Measurements from ENCODE around the gene HTRA3.

The HTRA3 gene

DNA sequence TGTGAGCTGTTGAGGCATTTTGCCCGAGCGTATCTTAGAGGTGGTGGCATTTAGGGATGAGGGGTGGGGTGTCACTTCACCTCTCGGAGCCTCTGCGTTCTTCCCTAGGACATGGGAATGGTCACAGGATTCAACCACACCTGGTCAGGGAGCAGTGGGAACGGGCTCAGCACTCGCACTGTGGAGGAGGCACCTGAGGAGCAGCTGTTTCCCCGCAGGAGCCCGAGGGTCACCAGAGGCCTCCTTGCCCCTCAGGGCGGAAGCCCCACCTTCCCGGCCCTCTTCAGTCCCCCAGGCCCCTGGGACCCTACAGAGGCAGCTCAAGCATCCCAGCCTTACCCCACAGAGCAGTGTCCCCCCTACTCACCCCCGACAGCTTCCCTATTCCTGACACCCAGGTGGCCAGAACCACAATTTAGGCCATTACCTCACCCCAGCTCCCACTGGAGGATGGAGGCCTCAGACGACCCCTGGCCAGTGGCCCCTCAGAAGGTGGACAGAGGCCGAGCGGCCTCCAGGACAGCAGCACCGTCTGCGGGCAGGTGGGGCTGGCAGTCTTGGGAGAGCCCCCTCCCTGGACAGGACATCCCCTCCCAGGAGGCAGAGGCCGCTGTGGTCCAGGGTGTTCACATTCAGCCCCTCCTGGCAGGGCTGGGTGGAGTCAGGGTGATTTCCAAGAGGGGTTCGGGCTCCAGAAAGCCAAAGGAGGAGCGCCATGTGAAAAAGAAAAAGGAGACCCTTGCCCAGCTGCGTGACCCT lies 4.2 kb upstream of the HTRA3 start:
- no peak for DNase-seq (ENCODE audit: extremely low read depth in 1 of 2, low read depth in 1 of 2)

DNA sequence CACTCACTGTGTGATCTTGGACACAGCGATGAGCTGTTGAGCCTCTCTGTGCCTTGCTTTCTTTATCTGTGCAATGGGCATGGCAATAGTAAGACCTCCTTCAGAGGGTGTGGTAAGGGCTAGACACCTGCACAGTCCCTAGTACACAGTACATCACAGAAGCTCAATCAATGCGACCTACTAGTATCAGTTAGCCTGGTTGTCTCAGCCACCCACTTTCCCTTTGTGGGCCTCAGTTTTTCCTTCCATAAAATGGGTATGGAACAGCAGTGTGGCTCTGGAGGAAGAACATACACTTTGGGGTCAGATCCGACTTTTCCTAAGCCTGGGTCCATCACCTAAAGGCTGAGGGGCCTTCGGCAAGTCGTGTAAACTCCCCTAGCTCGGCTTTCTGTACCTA lies 3.5 kb upstream of the HTRA3 start:
- no peak for DNase-seq (ENCODE audit: extremely low read depth in 1 of 2, low read depth in 1 of 2)

DNA sequence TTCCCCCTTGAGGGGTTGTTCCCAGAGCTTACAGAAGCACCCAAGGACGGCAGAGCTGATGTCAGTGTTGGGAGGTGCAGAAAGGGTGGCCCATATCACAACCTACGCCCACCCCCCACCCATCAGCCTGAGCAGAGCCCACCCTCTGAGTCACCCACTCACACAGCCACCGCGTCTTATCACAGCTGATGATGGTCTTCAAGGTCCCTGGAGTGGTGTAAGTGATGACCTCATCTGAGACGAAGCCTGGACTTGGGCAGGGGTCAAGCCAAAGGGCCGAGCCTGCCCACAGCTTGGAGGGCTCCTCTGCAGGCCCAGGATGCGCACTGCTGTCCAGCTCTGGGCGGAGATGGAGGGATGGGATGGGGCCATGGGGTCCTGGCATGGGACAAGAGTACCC lies 3.0 kb upstream of the HTRA3 start:
- no peak for DNase-seq (ENCODE audit: extremely low read depth in 1 of 2, low read depth in 1 of 2)

DNA sequence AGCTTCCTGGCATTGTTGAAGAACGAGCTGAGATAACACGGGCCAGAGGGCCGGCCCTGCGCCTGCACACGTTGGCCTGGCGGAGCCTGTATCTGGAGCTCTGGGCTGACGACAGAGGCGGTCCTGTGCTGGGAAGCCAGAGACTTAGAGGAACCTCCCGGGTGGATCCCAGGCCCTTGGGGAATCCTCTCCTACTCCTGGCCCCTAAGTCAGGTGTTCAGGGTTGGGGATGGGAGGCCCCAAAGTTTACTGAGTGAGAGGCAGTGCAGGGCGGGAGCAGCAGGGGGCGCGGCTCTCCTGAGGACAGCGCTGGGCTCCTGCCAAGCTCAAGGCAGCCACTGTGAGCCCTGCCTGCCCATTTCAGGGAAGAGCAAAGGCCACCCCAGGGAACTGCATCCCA lies 2.5 kb upstream of the HTRA3 start:
- no peak for DNase-seq (ENCODE audit: extremely low read depth in 1 of 2, low read depth in 1 of 2)

DNA sequence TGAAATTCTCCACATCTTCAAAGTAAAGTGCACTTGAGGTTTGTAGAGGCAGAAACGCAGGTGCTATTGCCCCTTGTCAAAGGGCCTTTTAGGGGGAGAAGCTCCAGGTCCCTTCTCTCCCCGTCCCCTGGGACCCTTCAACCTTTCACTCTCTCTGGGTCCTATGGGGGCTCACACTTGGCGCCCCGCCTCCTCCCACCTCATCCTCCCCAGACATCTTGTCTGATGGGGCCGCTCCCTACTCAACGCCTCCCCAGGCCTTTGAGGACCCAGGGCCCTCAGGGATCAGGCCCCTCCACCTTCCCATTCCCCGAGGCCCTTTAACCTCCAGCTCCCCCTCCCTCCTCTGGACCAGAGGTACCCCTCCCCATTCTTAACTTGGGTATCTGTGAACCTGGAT lies 1.3 kb upstream of the HTRA3 start:
- no peak for DNase-seq (ENCODE audit: extremely low read depth in 1 of 2, low read depth in 1 of 2)

DNA sequence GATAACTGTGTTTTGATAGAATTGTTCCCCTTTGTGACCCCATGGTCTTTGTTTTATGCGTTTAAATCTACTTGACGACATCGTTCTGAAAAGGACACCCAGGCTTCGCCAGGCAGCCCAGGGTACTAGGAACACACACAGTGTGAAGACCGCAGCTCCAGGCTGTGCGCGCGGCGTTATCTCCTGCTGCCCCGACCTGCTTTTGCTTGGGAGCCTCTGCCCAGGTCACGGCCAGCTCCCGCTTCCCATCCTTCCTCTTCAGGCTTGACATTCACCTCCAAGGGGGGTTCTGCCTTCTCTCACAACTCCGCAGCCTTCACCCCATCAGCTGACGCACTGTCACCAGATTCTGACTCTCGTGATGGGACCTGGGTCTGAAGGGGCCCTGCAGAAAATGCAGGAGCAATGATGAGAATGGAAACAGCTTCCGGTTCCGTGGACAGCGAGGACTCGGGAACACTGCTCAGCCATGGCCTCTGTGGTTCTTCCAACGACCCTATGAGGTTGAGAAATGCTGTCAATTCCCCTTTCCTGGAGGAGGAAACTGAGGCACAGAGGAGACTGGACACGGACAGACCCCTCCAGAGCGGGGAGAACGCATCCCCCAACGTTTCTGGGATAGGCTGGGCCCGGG lies 536 bp upstream of the HTRA3 start:
- no peak for DNase-seq (ENCODE audit: extremely low read depth in 1 of 2, low read depth in 1 of 2)

DNA sequence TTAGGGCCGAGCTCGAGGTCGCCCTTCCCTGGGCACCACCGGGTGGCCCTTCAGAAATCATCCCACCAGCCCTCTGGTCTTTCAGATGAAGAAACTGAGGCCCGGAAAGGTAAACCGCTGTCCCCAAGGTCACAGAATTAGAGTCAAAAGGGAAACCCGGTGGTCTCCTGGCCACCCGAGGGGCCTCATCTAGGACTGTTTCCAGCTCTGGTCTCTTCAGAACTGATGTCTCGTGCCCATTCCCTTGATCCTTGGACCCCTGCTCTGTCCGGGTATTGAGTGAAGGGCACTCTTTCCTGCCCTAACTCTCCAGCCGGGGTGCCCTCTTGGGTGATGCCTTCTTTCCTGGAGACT lies 841 bp downstream of the HTRA3 start:
- DNase-seq (ENCODE audit: extremely low read depth in 1 of 2, low read depth in 1 of 2), result no peak

DNA sequence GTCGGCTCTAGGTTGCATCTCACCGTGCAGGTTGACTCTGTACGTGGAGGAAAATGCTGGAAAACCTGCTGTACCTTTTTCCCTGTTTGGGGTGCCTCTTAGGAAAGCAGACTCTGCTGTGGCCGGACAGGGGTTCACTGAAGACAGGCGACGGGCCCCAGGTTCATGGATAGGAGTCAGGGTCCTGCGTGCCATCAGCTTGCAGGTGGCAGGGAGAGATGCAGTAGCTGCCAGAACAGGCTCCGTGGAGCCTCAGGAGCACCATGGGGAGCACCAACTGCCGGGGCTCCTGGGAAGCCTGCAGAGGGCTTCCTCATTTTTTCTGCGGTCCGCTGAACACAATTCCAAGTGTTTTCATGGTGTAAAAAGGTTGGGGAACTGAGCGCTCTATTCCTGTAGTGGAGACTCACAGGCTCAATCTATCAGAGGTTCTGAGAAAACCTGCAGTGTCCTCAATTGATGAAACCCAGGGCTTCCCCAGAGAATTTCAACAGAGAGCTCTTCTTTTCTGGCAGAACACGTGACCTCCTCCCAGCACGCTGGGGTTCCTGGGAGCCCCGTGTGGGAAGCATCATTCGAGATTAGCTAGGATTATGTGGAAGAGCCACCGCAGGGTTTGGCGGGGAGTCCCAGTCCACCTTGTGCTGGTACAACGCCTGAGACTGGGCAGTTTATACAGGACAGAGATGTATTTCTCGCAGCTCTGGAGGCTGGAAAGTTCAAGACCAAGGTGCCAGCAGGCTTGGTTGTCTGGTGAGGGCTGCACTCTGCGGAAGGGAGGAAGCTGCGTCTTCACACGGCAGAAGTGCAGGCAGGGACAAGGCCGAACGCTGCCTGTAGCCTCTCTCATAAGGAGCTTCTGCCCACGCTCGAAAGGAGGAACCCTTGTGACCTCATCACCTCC lies 1.6 kb downstream of the HTRA3 start:
- no peak for DNase-seq (ENCODE audit: extremely low read depth in 1 of 2, low read depth in 1 of 2)

DNA sequence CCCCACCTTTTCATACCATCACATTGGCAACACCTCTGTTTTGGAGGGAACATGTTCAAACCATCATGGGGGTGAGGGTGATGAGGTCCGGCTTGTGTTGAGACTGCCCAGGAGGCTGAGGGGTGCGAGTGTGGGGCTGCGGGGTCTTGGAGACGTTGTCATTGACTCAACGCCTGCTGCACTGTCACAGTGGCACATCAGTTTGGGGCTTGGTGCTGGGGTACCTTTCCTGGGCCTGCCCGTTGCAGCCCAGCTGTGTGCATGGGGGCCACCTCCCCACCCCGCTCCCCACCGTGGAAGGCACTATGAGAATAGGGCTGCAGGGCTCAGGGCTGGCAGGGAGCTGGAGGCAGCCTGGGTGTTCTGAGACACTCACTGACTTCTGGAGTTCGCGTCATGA lies 2.3 kb downstream of the HTRA3 start:
- DNase-seq (ENCODE audit: extremely low read depth in 1 of 2, low read depth in 1 of 2), result no peak

DNA sequence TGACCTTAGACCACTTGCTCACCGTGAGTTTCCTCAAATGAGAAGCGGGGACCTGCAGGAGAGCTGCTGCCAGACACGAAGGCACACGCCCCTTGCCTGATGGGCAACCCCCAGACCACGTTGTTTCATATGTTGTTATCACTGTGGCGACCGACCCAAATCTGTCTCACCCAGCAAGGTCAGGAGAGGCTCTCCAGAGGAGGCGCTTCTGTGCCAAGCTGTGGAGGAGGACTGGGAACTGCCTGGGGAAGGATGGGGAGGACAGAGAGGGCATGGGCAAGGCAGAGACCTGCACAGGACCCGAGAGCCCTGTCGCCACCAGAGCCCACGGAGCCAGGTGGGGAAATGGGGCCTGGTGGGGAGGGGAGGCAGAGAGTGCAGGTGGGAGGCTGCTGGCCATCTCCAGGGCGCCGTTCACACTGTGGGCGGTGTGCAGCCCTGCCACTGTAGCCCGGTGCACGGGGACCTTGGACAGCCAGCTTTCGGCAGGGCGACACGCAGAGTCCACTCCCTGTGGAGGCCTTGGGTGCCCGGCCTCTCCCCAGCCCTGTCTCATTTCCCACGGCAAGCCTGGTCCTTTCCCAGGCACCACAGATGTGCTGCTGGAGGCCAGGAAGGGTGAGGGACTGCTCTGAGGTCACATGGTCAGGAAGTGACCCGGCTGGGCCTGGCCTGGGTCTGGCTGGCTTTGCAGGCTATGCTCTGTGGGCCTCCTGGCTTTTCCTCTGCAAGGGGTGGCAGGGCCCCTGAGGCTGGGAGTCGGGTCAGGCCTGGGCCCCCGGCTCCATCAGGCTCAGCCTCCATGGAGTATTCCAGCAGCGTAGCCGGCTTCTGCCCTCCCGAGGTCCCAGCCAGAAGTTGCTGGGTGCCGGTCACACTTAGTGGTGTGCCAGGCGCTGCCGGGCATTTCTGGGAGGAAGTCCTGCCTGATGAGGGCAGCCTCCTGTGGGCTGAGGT lies 3.2 kb downstream of the HTRA3 start:
- no peak for DNase-seq (ENCODE audit: extremely low read depth in 1 of 2, low read depth in 1 of 2)

DNA sequence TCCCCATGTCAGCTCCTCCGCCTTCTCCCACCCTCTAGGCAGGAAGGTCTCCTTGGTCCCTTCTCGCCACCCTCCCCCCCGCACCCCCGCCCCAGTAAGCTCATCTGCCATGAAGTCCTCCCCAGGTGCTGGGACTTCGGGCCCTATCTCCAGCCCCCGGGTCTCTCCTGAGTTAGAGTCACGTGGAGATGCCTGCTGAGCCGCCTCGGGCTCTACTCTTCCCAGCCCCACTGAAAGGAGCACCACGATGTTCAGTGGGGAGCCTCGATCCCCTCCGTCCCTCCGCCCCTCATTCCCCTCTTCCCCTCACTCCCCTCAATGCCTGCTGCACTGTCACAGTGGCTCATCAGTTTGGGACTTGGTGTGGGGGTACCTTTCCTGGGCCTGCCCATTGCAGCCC lies 3.9 kb downstream of the HTRA3 start:
- DNase-seq (ENCODE audit: extremely low read depth in 1 of 2, low read depth in 1 of 2), result no peak

DNA sequence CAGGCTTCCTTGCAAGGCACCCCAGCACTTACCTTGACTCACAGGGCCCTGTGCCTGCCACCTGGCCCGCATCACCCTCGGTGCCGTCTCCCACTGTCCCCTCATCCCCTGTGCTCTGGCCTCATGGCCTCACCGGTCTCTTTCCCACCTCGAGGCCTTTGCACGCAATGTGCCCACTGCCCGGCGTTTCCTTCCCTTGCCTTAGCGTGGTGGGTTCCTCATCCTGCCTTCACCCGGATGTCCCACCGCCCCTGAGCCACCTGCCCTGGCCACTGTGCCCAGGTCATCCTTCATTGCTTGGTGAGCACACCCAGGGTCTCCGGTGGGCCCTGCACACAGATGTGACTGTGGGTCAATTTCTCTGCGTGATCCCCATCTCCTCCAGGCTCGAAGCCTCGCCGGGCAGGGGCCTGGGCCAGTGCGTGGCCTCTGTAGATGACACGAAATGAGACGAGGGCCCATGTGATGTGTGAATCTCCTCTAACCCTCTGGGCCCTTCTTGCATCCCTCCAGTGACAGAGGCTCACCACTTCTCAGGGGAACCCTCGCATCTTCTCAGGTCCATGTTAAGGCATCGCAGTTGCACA lies 4.6 kb downstream of the HTRA3 start:
- DNase-seq (ENCODE audit: extremely low read depth in 1 of 2, low read depth in 1 of 2), result no peak

DNA sequence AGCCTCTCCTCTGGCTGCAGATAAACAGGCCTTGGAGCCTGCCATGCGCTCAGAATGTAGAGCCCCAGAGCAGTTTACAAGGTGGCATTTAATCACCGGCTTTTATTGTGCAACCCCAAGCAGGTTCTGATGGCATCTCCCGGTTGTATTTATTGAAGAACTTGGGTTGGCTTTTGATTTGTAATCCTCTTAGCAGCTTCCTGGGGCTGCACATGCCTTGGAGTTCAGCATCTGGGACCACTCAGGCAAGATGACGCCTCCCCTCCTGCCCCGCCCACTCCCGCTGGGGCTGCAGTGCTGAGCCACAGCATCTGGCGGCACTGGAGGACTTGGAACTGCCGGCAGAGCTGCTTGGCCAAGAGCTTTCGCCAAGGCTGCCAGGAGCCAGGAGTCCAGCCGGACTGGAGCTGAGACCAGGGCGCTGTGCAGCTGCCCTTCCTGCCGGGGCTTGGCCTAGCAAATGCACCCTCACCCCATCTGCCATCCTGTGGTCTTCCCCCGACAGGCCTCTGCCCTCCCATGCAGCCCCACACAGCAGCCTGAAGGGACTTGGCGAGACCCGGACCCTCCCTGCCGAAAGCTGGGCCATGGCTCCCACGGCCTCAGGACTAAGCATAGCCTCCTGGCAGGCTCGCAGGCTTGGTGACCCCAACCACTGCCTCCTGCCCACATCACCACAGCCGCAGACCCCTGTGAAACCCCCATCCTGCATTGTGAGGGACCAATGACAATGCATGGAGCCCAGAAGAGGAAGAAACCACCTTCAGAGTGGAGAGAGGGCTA lies 5.4 kb downstream of the HTRA3 start:
- DNase-seq (ENCODE audit: extremely low read depth in 1 of 2, low read depth in 1 of 2), result no peak

DNA sequence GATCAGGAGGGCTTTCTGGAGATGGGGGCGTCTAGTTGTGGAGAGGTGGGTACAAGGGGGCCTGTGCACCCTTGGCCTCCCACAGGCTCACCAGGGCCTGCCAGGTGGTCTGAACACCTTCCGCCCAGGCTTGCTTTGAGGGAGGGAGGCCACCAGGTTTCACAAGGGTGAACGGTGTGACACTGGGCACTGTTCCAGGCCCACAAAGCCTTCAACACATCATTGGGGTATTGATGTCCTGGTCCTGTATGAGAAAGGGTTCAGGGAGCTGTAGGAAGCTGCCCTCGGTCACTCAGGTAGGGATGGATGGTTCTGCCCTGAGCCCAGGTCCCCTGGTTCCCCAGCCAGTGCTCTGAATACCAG lies 6.0 kb downstream of the HTRA3 start:
- DNase-seq (ENCODE audit: extremely low read depth in 1 of 2, low read depth in 1 of 2), result no peak

DNA sequence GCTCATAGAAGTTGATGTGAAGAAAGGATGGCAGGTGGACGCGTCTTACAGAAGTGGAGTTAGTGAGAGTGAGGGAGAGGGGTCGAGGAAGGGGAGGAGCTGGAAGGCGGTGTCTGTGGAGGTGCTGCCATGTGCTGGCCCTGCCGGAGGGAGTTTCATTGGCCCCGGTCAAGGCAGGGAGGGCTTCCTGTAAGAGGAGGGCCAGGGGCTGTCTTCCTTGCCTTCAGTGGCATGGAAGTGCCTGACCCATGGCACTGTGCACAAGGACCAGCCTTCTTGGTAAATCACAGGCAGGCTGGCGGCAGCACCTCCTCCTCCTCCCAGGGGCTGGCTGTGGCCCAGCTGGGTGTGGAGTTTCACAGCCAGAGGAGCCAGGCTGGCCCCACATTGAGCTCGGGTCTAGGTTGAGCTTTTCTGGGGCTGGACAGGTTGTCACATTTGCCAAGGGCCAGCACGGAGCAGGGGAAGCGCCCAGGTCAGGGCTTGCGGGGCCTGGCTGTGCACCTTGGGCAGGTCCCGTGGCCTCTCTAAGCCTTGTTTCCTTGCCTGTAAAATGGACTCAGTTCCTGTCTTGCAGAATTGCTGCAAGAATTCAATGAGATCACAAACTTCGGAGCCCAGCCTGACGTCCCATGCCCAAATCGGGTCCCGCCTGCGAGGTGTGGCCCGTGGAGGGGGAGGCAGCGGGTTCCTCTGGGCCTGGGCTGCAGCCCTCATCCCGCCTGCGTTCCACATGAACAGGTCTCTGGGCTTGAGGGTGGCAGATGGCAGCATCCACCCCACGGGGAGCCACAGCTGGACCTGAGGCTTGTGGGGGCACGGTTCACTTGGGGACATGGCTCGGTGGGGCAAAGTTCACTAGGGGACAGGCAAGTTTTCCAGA lies 7.0 kb downstream of the HTRA3 start:
- DNase-seq (ENCODE audit: extremely low read depth in 1 of 2, low read depth in 1 of 2), result no peak

DNA sequence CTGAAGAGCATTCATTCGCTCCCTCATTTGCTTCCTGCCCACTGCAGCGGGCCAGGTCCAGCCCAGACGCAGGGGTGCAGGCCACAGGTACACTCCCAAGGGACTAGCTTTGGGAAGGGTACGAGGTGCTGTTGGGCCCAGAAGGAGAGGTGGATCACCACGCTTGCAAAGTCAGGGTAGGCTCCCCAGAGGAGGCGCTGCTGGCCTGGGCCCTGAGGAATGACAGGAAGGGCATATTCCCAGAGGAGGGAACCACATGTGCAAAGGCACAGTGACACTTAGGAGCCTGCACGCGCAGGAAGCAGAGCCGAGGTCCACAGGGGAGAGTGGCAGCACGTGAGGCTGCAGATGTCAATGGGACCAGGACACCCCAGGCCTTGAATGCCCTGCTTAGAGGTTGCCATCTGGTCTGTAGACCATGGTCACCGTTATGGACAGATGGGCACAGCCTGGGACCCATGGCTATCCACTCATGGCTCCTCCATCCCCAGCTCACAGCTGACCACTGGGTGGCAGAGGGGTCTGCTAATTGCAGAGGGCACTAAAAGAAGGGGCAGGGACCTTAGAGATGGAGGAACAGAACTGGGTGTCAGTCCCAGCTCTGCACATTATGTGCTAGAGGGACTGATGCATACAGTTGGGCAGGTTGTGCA lies 7.9 kb downstream of the HTRA3 start:
- DNase-seq (ENCODE audit: extremely low read depth in 1 of 2, low read depth in 1 of 2), result no peak

DNA sequence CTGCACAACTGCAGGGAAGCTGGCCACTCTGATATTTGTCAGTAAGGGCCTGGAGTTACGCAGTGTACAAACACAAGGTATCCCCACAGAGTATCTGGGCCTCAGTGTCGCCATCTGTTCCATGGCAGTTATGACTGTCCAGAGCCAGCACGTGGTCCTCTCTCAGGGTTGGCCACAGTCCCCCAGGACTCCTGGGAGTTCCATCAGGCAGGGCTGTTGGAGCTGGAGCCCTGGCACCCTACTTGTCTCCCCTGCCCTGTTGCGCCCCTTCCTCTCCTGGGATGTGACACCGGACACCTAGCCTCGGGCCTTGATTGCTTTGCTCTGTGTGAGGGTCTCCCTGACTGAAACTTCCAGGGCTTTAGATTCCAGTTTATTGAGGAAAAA lies 8.4 kb downstream of the HTRA3 start:
- DNase-seq (ENCODE audit: extremely low read depth in 1 of 2, low read depth in 1 of 2), result no peak

All from stimulated activated CD8-positive, alpha-beta memory T cell treated with anti-CD3 and anti-CD28 coated beads, Interleukin-7, amount 100 ng/mL, for 48 hours (primary cell).